CD4-positive, alpha-beta T cell (primary cell): Measurements from ENCODE around the gene SYT3. TPM values are rescaled to one million over a fixed set of nuclear protein-coding genes. Genes with fewer than 3 reads are reported as not detected.

ENCODE experiments used
- ATAC-seq: fragments of 200-7000 bp; cut with Tn5 transposase; one replicate; pipeline ENCODE4 v1.10.0; 2022; ENCODE audit warnings: mild to moderate bottlenecking; ENCODE audit not compliant: poor library complexity
- CTCF ChIA-PET: fragments of 350-600 bp; sonication (Branson Sonifier 250); formaldehyde crosslinking; loops from one replicate; lab custom pipeline; 2021; ENCODE audit warnings: antibody characterized with exemption, inconsistent platforms; lab: Charles Lee
- POLR2A ChIA-PET: fragments of 350-600 bp; sonication (Branson Sonifier 250); formaldehyde crosslinking; loops from one replicate; lab custom pipeline; 2021; ENCODE audit warnings: antibody characterized with exemption, inconsistent platforms; lab: Charles Lee
- DNase-seq, 14 experiments: peaks; one replicate each; pipeline ENCODE4 v3.0.0-alpha.2; 2013 to 2020; ENCODE audit warnings: mixed read lengths in 2 of 14
- H3K27ac ChIP-seq, 2 donors: one replicate each; pipeline versions ENCODE4 v1.5.1 to v1.7.0; 2013; ENCODE audit warnings: low read length in 2 of 2, low read depth in 1 of 2, mild to moderate bottlenecking in 1 of 2
- H3K27me3 ChIP-seq, 2 experiments: 1 replicate in 1 of 2; 2 replicates in 1 of 2; pipeline versions ENCODE4 v1.6.1 to v1.7.0; 2013; ENCODE audit warnings: low read length in 2 of 2, control low read depth in 1 of 2, mild to moderate bottlenecking in 1 of 2, moderate library complexity in 1 of 2; ENCODE audit not compliant: insufficient read depth in 2 of 2, control insufficient read depth in 1 of 2
- H3K36me3 ChIP-seq: one replicate; pipeline ENCODE4 v1.6.1; 2013; ENCODE audit warnings: low read length, control low read depth; ENCODE audit not compliant: insufficient read depth
- H3K4me1 ChIP-seq: one replicate; pipeline ENCODE4 v1.6.1; 2013; ENCODE audit warnings: low read length, control low read depth; ENCODE audit not compliant: insufficient read depth
- H3K4me3 ChIP-seq: one replicate; pipeline ENCODE4 v1.5.1; 2013; ENCODE audit warnings: mild to moderate bottlenecking, low read length, moderate library complexity
- H3K9me3 ChIP-seq, 2 experiments: 1 replicate in 1 of 2; 2 replicates in 1 of 2; pipeline versions ENCODE4 v1.6.1 to v1.7.0; 2013; ENCODE audit warnings: low read length in 2 of 2, mild to moderate bottlenecking in 2 of 2, control low read depth in 1 of 2, moderate library complexity in 1 of 2; ENCODE audit not compliant: control insufficient read depth in 1 of 2, insufficient read depth in 1 of 2
- H3K27ac Mint-ChIP-seq: one replicate; pipeline ENCODE4 v1.8.0; 2020; ENCODE audit warnings: mixed read lengths
- H3K27me3 Mint-ChIP-seq: one replicate; pipeline ENCODE4 v1.8.0; 2021; ENCODE audit warnings: mixed read lengths
- H3K36me3 Mint-ChIP-seq: one replicate; pipeline ENCODE4 v1.8.0; 2021; ENCODE audit warnings: low read depth, mixed read lengths
- H3K4me1 Mint-ChIP-seq: one replicate; pipeline ENCODE4 v1.8.0; 2021; ENCODE audit warnings: low read depth, mixed read lengths
- H3K4me3 Mint-ChIP-seq: one replicate; pipeline ENCODE4 v1.8.0; 2020; ENCODE audit warnings: mild to moderate bottlenecking, mixed read lengths
- H3K9me3 Mint-ChIP-seq: one replicate; pipeline ENCODE4 v1.8.0; 2020; ENCODE audit warnings: mixed read lengths
- intact Hi-C, 2 experiments: fragments of 100-400 bp; cut with DNase I in 1 of 2; cut with micrococcal nuclease in 1 of 2; formaldehyde crosslinking; loops; one replicate each; pipeline versions ENCODE4 v1.15.1 to v1.9.0; 2023 to 2025; cut with DNase I, micrococcal nuclease
- total RNA-seq, 174 experiments: library from RNA in 2 of 174; stranded (reverse) in 2 of 174; gene quantifications; one replicate each; pipeline ENCODE4 v1.2.3 and lab custom pipeline; 2021 to 2026
- TF ChIP-seq, protein P1 (sequence below): fragments of 200-600 bp; IDR thresholded peaks from one replicate; pipeline ENCODE4 v1.8.0; 2022; ENCODE audit warnings: antibody characterized with exemption, mild to moderate bottlenecking

Gene SYT3
- total RNA-seq, 2 experiments from 2014 or later = not detected

DNA sequence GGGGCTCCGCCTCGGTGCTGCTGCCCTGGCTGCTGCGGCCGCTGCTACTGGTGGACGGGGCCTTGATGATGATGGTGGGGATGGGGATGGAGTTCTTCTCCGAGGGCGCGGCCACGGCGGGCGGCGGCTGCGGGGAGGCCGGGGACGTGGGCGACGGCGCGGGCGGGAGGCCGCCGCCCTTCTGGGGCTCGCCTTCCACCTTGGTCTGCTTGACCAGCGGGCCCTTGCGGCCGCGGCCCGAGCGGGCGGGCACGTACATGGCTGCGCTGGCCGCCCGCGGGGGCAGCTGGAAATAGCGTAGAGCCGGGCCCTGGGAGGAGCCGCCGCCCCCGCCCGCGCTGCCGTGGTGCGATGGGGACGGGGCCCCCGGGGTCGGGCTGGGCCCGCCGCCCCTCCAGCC, 28.7 kb upstream of the SYT3 start:
- Histone ChIP-seq H3K36me3 (no peaks in the 10 kb centered on the region), H3K27me3 (peaks cover 39 to 72% of the 10 kb centered on the region in 2 experiments), H3K4me1 (peaks cover 4% of the 10 kb centered on the region), H3K27ac (no peak overlapping the region), H3K9me3 (peaks cover 0 to 26% of the 10 kb centered on the region in 2 experiments), H3K4me3 (no peak overlapping the region)
- ChIA-PET POLR2A (no interaction called here), CTCF (no interaction called here)
- no peaks in the 10 kb centered on the region for H3K9me3 Mint-ChIP-seq
- no peak overlapping the region for H3K27ac Mint-ChIP-seq
- H3K4me3 Mint-ChIP-seq = no peak overlapping the region
- ATAC-seq (no peak), DNase-seq (no peak)
- no peaks in the 10 kb centered on the region for H3K36me3 Mint-ChIP-seq
- TF ChIP-seq, protein P1, sequence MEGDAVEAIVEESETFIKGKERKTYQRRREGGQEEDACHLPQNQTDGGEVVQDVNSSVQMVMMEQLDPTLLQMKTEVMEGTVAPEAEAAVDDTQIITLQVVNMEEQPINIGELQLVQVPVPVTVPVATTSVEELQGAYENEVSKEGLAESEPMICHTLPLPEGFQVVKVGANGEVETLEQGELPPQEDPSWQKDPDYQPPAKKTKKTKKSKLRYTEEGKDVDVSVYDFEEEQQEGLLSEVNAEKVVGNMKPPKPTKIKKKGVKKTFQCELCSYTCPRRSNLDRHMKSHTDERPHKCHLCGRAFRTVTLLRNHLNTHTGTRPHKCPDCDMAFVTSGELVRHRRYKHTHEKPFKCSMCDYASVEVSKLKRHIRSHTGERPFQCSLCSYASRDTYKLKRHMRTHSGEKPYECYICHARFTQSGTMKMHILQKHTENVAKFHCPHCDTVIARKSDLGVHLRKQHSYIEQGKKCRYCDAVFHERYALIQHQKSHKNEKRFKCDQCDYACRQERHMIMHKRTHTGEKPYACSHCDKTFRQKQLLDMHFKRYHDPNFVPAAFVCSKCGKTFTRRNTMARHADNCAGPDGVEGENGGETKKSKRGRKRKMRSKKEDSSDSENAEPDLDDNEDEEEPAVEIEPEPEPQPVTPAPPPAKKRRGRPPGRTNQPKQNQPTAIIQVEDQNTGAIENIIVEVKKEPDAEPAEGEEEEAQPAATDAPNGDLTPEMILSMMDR = no peak
- intact Hi-C loops = no loop called here
- H3K4me1 Mint-ChIP-seq = peaks cover 3% of the 10 kb centered on the region
- H3K27me3 Mint-ChIP-seq = peaks cover 61% of the 10 kb centered on the region

DNA sequence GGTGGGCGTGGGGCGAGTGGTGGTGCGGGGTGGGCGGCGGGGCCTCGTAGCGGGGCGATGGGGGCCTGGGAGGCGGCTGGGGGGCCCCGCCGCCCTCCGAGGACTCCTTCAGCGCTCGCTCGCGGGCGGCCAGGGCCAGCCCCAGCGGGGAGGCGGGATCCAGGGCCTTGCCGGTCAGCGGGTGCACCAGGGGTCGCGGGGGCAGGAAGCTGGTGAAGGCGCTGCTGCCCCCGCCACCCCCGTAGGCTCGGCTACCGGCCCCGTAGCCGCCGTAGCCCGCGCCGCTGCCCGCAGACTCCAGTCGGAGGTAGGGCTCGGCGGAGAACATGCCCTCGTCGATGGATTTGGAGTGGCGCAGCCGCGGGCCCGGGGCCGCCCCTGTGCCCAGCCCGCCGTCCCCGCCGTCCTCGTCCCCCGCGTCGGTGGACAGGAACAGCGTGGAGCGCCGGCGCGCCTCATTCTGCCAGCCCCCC, 28.1 kb upstream of the SYT3 start:
- Mint-ChIP-seq H3K27me3 (peaks cover 61% of the 10 kb centered on the region), H3K4me3 (no peak overlapping the region), H3K27ac (no peak overlapping the region), H3K36me3 (no peaks in the 10 kb centered on the region), H3K9me3 (no peaks in the 10 kb centered on the region), H3K4me1 (peaks cover 3% of the 10 kb centered on the region)
- Histone ChIP-seq H3K4me3 (no peak overlapping the region), H3K27ac (no peak overlapping the region), H3K27me3 (peaks cover 41 to 74% of the 10 kb centered on the region in 2 experiments), H3K36me3 (no peaks in the 10 kb centered on the region), H3K4me1 (peaks cover 4% of the 10 kb centered on the region), H3K9me3 (peaks cover 0 to 27% of the 10 kb centered on the region in 2 experiments)
- TF ChIP-seq, protein P1 = no peak
- ATAC-seq (no peak), DNase-seq (no peak)
- intact Hi-C loops = no loop called here
- ChIA-PET POLR2A (no interaction called here), CTCF (no interaction called here)

DNA sequence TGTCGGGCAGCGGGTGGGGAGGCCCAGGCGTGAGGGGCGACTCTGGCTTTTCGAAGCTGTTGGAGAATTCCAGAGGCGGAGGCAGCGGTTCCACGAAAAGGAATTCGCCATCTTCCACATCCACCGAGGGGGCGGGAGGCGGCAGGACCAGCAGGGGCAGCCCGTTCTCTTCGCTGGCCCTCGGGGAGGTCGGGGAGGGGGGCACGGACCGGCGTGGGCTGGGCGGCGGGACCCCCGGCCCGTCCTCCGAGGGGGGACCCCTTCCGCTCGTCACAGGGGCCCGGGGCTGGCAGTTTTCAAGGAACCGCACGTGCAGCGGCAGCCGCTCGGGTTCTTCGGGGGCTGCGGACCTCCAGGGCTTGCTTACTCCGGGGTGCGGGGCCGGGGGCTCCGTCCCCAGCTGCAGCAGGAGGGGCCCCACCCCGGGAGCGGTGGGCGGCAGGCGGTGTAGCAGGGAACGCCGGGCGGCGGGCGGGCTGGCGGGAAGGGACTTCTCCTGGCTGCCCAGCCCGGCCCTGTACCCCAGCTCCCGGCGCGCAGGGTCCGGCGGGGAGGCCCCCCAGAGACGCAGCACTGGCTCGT, 27.6 kb upstream of the SYT3 start:
- peaks cover 0 to 28% of the 10 kb centered on the region in 2 experiments for H3K9me3 ChIP-seq
- no peak overlapping the region for H3K4me3 ChIP-seq
- Mint-ChIP-seq H3K36me3 (no peaks in the 10 kb centered on the region), H3K27me3 (peaks cover 59% of the 10 kb centered on the region), H3K4me3 (no peak overlapping the region), H3K4me1 (peaks cover 3% of the 10 kb centered on the region), H3K9me3 (no peaks in the 10 kb centered on the region), H3K27ac (no peak overlapping the region)
- TF ChIP-seq, protein P1 = no peak
- ChIA-PET POLR2A (no interaction called here), CTCF (no interaction called here)
- ATAC-seq (no peak), DNase-seq (no peak)
- intact Hi-C loops = no loop called here
- peaks cover 4% of the 10 kb centered on the region for H3K4me1 ChIP-seq
- peaks cover 38 to 76% of the 10 kb centered on the region in 2 experiments for H3K27me3 ChIP-seq
- H3K27ac ChIP-seq = no peak overlapping the region
- no peaks in the 10 kb centered on the region for H3K36me3 ChIP-seq
